ENCODE data around the gene NEK6.

DNA sequence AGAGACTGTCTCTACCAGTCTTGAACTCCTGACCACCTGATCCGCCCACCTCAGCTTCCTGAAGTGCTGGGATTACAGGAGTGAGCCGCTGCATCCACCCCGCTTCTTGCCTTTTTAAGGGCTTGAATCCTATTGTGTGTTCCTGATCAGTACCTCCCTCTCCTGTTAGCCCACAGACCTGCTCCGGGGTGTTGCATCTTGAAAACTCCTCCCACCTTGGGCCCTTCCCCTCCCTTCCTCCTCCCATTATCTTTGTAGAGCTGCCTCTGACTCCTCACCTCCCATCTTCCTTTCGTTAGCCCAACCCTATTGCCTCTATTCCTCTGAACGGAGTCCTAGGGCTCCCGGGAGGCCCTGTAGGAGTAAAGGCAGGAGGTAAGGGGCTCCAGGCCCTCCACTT lies 48.5 kb upstream of the NEK6 start:
- TF ChIP-seq POLR2A (IDR thresholded peaks at IDR 0.05; ENCODE audit: low read length) (no peak), GATA1 (IDR thresholded peaks at IDR 0.05; ENCODE audit: low read depth, low read length) (no peak)
